SIG-M5 treated with dmso at 0.1 percent for 504 hours (cell line): ENCODE measurements around the gene CEACAM5.
"Not testable (repeated sequence)": the region's sequence is repeated elsewhere in the genome, so short reads cannot be mapped to it uniquely, and the experiment has no call there.

Experiments
- DNase-seq: peaks from one replicate; lab custom pipeline; 2025; ENCODE audit not compliant: unreplicated experiment; lab: John Stamatoyannopoulos, UW

The CEACAM5 gene

GRCh38 chr19:41700381-41701195 is 7.8 kb upstream of the CEACAM5 start:
- DNase-seq, result no peak

- DNase-seq, result peak; percentile 7
Observed at GRCh38 chr19:41701401-41702075, 6.9 kb upstream of the CEACAM5 start.

- no peak for DNase-seq
Observed at GRCh38 chr19:41702171-41702651, 6.2 kb upstream of the CEACAM5 start.

GRCh38 chr19:41703602-41704293 is 4.7 kb upstream of the CEACAM5 start:
- DNase-seq, result no peak

- DNase-seq, result peak; percentile 8
Observed at GRCh38 chr19:41705393-41706174, 2.8 kb upstream of the CEACAM5 start.

- peak; percentile 56 for DNase-seq
Observed at GRCh38 chr19:41706741-41707501, 1.5 kb upstream of the CEACAM5 start.

- DNase-seq, result no peak
Observed at GRCh38 chr19:41707502-41707812, 969 bp upstream of the CEACAM5 start.

GRCh38 chr19:41707871-41708371 is 505 bp upstream of the CEACAM5 start:
- DNase-seq, result no peak

- DNase-seq, result not testable (repeated sequence)
Observed at GRCh38 chr19:41709516-41709915, 1.1 kb downstream of the CEACAM5 start.

- DNase-seq, result no peak
Observed at GRCh38 chr19:41709951-41710645, 1.7 kb downstream of the CEACAM5 start.

GRCh38 chr19:41711376-41712261 is 3.2 kb downstream of the CEACAM5 start:
- DNase-seq, result no peak

- DNase-seq, result no peak
Observed at GRCh38 chr19:41714598-41714997, 6.2 kb downstream of the CEACAM5 start.

GRCh38 chr19:41718761-41719160 is 10.3 kb downstream of the CEACAM5 start:
- no peak for DNase-seq

- DNase-seq, result no peak
Observed at GRCh38 chr19:41720103-41720502, 11.7 kb downstream of the CEACAM5 start.

- DNase-seq, result no peak
Observed at GRCh38 chr19:41726493-41726892, 18.1 kb downstream of the CEACAM5 start.

- no peak for DNase-seq
Observed at GRCh38 chr19:41734156-41734555, 25.7 kb downstream of the CEACAM5 start.

GRCh38 chr19:41734585-41734984 is 26.2 kb downstream of the CEACAM5 start:
- peak; percentile 11 for DNase-seq

- DNase-seq, result peak; percentile 11
Observed at GRCh38 chr19:41735071-41735600, 26.7 kb downstream of the CEACAM5 start.
